NCI-H2196 treated with DMSO at 0.1 percent for 48 hours (cell line): ENCODE results near the gene KRT84.

Source experiments
- DNase-seq: peaks from one replicate; lab custom pipeline; 2025; ENCODE audit not compliant: unreplicated experiment; lab: John Stamatoyannopoulos, UW

The KRT84 gene

DNA sequence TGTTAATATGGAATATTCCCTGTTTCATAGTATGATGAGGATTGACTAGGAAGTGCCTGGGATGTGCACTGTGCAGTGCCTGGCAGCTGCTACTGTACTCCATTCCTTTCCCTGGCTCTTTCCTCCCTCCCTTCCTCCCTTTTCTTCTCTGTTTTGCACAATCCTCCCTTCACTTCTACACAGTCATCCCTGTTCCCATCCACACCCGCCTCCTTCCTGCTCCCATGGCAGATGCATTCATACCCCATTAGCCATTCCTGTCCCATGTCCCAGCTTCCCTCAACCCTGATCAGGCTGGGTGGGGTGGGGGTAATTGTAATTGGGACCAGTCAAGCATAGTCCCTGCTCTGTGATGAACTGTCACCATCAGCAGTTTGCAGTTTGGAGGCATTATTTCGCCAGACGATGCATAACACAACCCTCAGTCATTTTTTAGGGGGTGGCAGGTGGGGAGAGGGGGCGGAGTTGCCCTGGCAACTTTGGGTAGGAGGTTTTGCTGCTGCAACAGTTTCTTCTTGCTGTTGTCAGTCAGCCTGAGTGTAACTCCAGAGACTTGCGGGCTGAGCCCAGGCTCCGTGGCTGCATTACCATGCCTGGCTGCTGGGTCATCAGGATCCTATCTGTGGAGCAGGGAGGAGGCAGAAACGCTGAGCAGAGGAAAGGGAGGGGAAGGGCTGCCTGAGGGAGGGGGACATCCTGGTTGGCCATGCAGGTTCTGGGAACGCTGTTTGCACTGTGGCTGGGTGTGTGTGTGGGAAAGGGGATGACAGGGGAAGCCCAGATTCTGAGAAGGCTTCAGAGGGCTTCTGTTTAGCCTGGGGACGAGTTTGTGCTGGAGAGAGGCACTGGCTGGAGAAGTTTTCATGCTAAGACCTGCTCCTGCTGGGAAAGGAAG is 4.1 kb upstream of the KRT84 start:
- DNase-seq, result no peak

DNA sequence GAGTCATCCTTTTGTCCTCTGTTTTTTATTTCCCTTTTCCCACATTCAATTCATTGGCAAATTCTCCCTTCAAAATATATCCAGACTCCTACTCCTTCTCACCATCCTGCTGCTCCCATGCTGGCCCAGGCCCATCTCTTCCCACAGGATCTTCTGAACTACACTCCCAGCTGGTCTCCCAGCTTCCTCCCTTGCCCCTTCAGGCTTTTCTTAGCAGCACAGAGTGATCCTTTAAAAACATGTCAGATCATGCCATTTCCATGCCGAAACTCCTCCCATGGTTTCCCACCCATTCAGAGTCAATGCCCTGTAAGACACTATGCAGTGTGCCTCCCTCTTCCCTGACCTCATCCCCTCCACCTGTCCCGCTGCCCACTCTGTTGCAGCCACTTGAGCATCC is 2.4 kb upstream of the KRT84 start:
- no peak for DNase-seq

- no peak for DNase-seq
Observed at GRCh38 chr12:52383331-52383730, 2.1 kb downstream of the KRT84 start.

GRCh38 chr12:52382854-52383253 is 2.6 kb downstream of the KRT84 start:
- no peak for DNase-seq

GRCh38 chr12:52381206-52381605 is 4.2 kb downstream of the KRT84 start:
- no peak for DNase-seq

GRCh38 chr12:52380271-52380694 is 5.2 kb downstream of the KRT84 start:
- peak; percentile 30 for DNase-seq

- no peak for DNase-seq
Observed at GRCh38 chr12:52379536-52379935, 5.9 kb downstream of the KRT84 start.

GRCh38 chr12:52378091-52378490 is 7.4 kb downstream of the KRT84 start:
- DNase-seq, result no peak

DNA sequence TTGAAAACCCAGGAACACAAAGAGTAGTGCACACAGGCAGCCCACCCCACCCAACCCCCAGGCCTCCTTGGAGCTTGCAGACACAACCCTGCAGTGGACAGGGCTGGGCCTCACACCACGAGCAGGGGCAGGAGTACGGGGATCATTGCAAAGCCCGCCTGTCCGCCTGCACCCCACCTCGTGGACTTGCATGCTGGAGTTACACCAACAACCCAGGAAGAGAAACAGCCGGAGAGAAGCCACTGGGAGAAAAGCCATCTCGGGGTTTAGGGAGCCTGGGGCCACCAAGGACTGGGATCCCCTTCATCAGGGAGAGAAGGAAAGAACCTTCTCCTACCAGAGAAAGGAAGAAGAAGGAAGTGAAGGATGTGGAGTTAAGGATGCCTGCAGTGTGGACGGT is 8.2 kb downstream of the KRT84 start:
- DNase-seq, result no peak

DNA sequence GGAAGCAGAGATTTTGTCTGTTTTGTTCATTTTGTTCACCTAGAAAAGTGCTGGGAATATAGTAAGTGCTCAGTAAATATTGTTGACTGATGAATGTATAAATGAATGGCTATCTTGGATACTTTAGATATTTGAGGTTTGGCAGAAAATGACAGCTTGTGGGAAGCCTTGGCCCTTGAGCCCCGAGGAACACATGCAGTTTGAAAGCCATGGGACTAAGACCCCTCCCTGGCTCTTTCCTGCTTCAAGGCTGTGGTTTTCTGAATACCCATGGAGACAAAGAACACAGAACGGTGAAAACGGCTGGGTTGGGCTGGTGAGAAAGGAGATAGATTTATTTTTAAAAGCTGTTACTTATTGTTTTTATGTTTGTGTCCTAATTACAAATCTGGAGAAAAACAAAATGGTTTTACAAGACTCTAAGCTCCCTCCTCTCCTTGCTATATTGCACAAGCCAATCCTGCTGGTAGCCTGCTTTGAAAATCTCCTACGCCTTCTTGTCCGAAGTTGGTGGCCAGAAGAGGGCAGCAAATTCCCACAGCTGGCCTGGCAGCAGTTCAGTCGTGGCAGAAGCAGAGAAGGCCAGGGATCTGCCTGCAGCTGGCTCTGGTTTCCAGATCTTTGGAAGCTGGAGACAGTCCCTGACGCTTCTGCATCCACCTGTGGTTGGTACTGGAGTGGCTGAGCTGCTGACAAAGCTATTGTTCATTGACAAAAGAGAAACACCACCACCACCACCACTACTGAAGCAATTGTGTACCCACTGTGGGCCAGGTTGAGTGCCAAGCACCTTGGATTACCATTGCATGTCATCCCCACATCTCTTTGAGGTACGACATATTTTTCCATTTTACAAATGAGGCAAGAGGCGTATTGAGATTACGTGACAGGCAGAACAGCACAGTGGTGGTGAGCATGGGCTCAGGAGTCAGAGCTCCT is 13.0 kb downstream of the KRT84 start:
- peak; percentile 83 for DNase-seq

DNA sequence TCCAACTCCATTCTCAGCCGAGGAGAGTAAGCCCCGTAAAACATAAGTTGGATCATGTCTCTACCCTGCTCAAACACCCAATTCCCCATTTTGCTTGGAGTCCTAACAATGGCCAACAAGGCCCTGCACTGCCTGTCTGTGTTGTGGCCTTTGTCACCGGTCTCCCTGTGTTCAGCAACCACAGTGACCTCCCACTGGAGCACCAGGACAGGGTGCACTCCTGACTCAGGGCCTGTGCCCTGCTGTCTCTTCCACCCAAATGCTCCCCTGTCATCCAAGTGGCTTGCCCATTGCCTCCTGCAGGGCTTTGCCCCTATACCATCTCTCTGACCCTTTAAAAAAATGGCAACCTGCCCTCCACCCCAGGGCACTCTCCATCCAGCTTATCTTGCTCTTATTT is 13.7 kb downstream of the KRT84 start:
- no peak for DNase-seq

- no peak for DNase-seq
Observed at GRCh38 chr12:52370926-52371608, 14.4 kb downstream of the KRT84 start.

GRCh38 chr12:52369809-52370208 is 15.6 kb downstream of the KRT84 start:
- DNase-seq, result no peak

GRCh38 chr12:52369211-52369610 is 16.2 kb downstream of the KRT84 start:
- no peak for DNase-seq

DNA sequence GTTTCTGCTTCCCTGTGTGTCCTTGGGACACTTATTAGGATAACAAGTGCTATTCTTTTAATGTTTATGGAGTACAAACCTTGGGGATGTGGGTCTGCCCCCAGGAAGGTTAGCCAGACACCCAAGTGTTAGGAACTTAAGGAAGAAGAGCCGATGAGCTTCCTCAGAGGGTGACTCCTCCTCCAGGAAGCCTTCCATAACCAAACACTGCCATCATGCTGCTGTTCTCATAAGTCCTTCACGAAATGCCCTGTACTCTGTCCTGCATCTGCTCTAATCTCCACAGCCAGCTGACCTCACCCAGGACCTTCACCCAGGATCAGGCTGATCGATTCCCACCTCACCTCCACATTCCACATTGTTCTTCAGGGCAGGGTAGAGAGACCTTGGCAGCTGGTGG is 16.9 kb downstream of the KRT84 start:
- no peak for DNase-seq

- DNase-seq, result no peak
Observed at GRCh38 chr12:52367876-52368275, 17.6 kb downstream of the KRT84 start.

GRCh38 chr12:52366738-52367485 is 18.5 kb downstream of the KRT84 start, which contains the start of gene KRT85:
TSS of gene KRT85 (minus strand) at chr12:52367481. CDS start at chr12:52367405, 76 bp downstream.
- DNase-seq, result no peak

DNA sequence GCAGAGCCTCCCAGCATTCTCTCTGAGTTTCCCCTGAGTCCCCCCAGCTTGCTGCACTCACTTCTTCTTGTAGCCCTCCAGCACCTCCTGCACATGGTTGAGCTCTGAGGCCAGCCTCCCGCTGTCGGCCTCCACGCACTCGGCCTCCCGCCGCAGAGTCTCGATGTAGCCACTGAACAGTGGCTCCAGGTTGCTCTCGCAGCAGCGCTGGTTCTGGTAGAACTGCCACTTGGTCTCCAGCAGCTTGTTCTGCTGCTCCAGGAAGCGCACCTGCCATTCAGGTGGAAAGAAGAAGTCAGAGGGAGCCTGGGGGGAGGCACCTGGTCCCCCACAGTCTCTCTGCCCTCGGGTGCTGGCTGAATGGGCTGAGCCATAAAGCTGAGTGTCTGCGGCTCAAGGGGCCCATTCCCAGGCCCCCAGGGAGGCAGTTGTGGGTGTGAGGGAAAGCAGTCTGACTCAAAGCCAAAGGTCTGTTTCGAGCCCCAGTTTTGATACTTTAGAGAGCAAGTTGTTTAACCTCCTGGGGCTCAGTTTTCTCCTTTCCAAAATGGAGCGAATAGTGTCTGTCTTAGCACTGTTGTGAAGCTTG is 20.5 kb downstream of the KRT84 start:
- no peak for DNase-seq

DNA sequence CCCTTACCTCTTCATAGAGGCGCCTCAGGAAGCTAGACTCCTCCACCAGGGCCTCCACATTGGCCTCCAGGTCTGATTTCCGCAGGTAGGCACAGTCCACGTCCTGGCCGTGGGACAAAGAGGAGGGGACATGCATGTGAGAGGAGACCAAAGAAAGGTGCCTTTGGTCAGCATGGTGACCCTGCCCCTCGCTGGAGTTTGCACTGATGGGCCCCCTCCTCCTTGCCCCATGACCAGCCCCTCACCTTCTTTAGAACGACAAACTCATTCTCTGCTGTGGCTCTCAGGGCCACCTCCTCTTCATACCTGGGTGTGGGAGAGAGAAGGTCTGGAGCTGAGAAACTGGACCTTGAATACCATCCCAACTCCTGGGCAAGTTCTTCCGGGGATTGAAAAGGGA is 21.4 kb downstream of the KRT84 start:
- DNase-seq, result no peak

- no peak for DNase-seq
Observed at GRCh38 chr12:52363111-52363679, 22.3 kb downstream of the KRT84 start.
